SK-N-MC (cell line): ENCODE data around the gene AZGP1.
"Not testable (repeated sequence)": the region's sequence is repeated elsewhere in the genome, so short reads cannot be mapped to it uniquely, and the experiment has no call there.

Experiments
- DNase-seq: peaks from one replicate; pipeline ENCODE4 v3.0.0-alpha.2; 2011; ENCODE audit warnings: low read depth, low spot score
- H3K27ac ChIP-seq: fragments of 200-600 bp; sonication (generic); 2 replicates; pipeline ENCODE4 v1.5.1; 2016; ENCODE audit warnings: mixed run types
- H3K36me3 ChIP-seq: fragments of 200-600 bp; sonication (generic); 2 replicates; pipeline ENCODE4 v1.6.1; 2017; ENCODE audit warnings: antibody characterized with exemption, low read length, mixed read lengths; ENCODE audit not compliant: insufficient read depth
- H3K4me3 ChIP-seq: fragments of 200-600 bp; sonication (generic); 2 replicates; pipeline ENCODE4 v1.5.1; 2016
- H3K9ac ChIP-seq: fragments of 200-600 bp; sonication (generic); 2 replicates; pipeline ENCODE4 v1.8.0; 2017; ENCODE audit warnings: mixed run types, mixed read lengths; ENCODE audit not compliant: insufficient read length
- H3K9me3 ChIP-seq: fragments of 200-600 bp; sonication (generic); 2 replicates; pipeline ENCODE4 v1.6.1; 2017; ENCODE audit warnings: low read depth, mild to moderate bottlenecking, antibody characterized with exemption, low read length, moderate library complexity, mixed read lengths
- EZH2 ChIP-seq: fragments of 200-600 bp; sonication (generic); IDR thresholded peaks from one replicate; pipeline ENCODE4 v1.6.1; 2017; ENCODE audit warnings: antibody characterized with exemption
- FOXP2 ChIP-seq: optimal IDR thresholded peaks from 2 replicates; pipeline ENCODE3; 2011; ENCODE audit warnings: mild to moderate bottlenecking, moderate library complexity; ENCODE audit not compliant: insufficient read depth; ENCODE audit errors: extremely low read length, control extremely low read depth
- POLR2AphosphoS5 ChIP-seq: IDR thresholded peaks from 2 replicates; pipeline ENCODE4 v1.6.1; 2012; ENCODE audit warnings: mild to moderate bottlenecking, low read depth, low read length, borderline replicate concordance

Gene AZGP1

DNA sequence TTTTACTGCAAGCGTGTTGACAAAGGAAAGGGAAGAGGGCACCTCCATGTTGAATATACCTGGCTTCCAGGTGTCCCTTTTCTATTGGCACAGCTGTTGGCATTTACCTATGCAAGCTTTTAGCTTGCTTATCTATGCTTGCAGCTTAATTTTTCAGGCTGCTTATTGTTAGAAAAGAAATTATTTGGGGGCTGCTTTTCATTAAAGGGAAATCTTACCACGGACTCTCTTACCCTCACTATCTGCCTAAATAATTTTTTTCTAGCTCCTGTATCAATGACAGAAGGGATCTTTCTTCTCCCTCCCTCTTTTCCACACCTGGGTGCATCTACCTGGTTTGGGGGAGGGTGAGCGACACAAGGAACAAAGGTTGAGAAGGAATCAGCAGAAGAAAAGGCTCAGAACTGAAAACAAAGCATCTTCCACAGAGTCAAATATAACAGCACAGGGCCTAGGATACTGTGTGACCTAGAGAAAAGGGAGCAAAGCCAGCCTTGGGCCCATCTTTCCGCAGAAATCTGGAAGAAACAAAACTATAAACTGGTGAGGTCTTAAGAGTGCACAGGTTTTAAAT is 31.2 kb downstream of the AZGP1 start:
- Histone ChIP-seq H3K9ac (no peak overlapping the region), H3K9me3 (no peaks in the 10 kb centered on the region), H3K36me3 (no peaks in the 10 kb centered on the region), H3K27ac (no peak overlapping the region), H3K4me3 (no peak overlapping the region; the same call in 1 of the 2 replicates)
- no peak for DNase-seq
- no peak for TF ChIP-seq EZH2
- no peak for TF ChIP-seq FOXP2
- no peak for TF ChIP-seq POLR2AphosphoS5

DNA sequence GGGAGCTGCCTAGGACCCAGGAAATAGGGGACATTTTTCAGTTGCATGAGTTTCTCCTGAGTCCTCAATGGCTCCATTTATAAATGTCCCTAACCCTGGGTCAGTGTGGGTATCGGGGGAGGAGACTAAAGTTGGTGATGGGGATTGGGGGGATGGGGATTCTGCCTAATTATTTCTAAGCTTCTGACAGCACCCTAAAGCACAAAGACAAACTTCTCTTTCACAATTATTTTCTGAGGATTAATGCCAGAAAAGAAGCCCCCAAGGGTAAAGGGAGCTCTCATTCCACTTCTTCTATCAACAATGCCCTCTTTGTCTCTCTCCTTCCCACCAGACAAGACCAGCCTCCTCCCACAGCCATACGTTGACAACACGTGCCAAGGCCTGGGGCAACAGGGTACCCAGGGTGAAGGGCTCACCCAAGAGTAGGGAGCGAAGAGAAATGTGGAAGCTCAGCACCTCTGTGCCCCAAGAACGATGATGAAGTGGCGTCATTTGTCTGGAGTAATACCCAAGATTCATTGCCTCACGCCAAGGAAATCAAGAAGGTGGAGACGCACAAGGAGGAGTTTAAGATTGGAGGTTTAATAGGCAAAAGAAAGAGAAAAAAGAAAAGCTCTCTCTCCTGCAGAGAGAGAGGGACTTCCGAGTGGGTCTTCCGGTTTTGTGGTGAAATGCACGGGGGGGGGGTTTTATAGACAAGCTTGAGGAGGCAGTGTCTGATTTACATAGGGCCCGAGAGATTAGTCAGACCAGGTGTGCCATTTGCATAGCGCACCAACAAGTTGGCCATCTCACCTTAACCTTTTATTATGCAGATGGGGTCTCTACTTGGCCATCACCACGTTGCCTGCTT is 32.0 kb downstream of the AZGP1 start:
- no peak for DNase-seq
- no peaks in the 10 kb centered on the region for H3K36me3 ChIP-seq
- no peak for TF ChIP-seq FOXP2
- no peak for TF ChIP-seq EZH2
- no peak for TF ChIP-seq POLR2AphosphoS5
- H3K4me3 ChIP-seq: peak overlapping the region; percentile 59
- no peaks in the 10 kb centered on the region for H3K9me3 ChIP-seq
- no peak overlapping the region for H3K27ac ChIP-seq
- H3K9ac ChIP-seq: no peak overlapping the region

DNA sequence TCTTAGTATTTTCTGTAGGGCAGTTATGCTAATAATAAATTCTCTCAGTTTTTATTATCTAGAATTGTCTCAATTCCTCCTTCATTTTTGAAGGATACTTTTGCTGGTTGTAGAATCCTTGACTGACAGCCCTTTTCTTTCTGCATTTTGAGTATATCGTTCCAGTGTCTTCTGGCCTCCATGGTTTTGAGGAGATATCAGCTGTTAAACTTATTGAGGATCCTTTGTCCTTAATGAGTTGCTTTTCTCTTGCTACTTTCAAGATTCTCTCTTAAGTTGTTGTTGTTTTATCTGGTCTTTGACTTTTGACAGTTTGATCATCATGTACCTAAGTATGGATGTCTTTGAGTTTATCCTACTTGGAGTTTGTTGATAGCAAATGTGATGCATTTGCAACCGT is 37.5 kb downstream of the AZGP1 start:
- no peak overlapping the region for H3K27ac ChIP-seq
- TF ChIP-seq EZH2 (no peak), FOXP2 (no peak), POLR2AphosphoS5 (no peak)
- DNase-seq: no peak
- H3K4me3 ChIP-seq: no peak overlapping the region
- no peaks in the 10 kb centered on the region for H3K36me3 ChIP-seq
- H3K9me3 ChIP-seq: no peaks in the 10 kb centered on the region
- no peak overlapping the region for H3K9ac ChIP-seq

DNA sequence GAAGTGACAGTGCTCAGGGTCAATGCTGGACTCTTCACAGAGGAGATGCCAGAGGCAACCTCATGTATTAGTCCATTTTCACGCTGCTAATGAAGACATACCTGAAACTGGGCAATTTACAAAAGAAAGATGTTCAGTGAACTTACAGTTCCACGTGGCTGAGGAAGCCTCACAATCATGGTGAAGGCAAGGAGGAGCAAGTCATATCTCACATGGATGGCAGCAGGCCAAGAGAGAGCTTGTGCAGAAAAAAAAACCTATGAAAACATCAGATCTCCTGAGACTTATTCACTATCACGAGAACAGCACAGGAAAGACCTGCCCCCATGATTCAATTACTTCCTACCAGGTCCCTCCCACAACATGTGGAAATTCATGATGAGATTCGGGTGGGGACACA is 40.8 kb downstream of the AZGP1 start:
- H3K27ac ChIP-seq, H3K4me3 ChIP-seq, H3K36me3 ChIP-seq, H3K9ac ChIP-seq, DNase-seq, H3K9me3 ChIP-seq: not testable (repeated sequence)

DNA sequence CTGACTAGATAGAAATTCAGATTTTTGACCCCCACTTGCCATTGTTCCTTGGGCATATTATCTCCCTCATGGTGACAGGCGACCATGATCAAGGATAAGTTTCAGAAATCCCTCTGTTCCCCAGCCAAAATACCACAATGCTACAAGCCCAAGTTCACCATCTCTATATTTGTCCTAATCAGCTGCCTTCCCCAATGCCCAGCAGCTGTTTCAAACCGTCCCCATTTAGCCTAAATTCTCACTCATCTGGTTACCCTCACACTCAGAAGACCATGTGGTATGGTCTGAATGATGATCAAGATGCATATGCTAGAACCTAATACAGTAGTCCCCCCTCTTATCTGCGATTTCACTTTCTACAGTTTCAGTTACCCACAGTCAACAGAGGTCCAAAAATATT is 45.5 kb downstream of the AZGP1 start:
- Histone ChIP-seq H3K9ac (no peak overlapping the region), H3K9me3 (no peaks in the 10 kb centered on the region), H3K27ac (no peak overlapping the region), H3K36me3 (no peaks in the 10 kb centered on the region), H3K4me3 (no peak overlapping the region)
- no peak for TF ChIP-seq EZH2
- no peak for TF ChIP-seq FOXP2
- no peak for TF ChIP-seq POLR2AphosphoS5
- DNase-seq: no peak

DNA sequence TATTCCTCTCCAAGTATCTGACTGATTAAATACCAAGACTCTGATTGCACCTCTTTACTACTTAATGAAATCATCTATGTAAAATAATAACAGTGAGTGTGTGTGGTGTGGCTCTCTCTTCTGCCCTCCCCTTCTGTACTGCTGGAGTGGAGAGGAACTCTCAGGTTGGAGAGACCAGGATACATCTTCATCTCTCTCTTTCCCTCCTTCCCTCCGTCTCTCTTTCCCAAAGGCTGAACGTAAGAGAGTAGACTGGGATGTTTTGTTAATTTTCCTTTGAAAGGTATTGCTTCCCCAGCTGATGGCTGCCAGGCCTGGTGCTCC is 46.1 kb downstream of the AZGP1 start:
- Histone ChIP-seq H3K36me3 (no peaks in the 10 kb centered on the region), H3K27ac (peak overlapping the region; percentile 73; the same call in 1 of the 2 replicates), H3K4me3 (peak overlapping the region; percentile 68), H3K9me3 (no peaks in the 10 kb centered on the region), H3K9ac (no peak overlapping the region)
- TF ChIP-seq EZH2: no peak
- TF ChIP-seq FOXP2: no peak
- TF ChIP-seq POLR2AphosphoS5: no peak
- no peak for DNase-seq

DNA sequence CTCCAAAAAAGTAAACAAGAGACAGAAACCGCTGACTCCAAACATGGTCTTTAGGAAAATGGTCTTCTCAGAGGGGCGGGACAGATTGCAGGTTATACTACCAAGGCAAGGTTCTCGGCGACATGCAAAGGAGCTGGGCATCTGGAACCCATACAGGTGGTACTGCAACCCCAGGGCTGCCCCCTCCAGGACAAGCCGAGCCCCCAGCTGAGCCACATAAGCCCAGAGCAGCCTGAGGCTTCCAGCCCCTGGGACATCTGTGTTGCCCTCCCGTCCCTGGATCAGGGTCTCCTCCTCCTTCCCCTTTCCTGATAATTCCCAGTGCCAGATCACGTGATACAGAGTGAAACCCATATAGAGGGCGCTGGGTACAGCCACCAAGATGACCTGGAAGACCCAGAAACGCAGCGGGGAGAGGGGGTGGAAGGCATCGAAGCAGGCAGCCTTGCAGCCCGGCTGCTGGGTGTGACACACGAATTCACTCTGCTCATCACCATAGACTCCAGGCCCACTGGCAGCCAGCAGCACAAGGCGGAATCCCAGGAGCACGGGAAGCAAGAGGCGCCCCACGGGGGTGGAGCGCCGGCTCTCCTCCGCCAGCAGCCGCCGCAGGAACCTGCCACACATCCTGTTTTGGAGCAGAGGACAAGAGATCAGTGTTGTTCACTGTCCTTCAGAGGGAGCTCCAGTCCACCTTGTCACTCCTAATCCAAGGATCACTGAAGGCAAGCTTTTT is 46.7 kb downstream of the AZGP1 start, which contains the start of gene GJC3:
GJC3 (minus strand) TSS at position 627 of the 736 bp plus-strand sequence; CDS start at position 627, 0 bp downstream.
- no peaks in the 10 kb centered on the region for H3K36me3 ChIP-seq
- no peaks in the 10 kb centered on the region for H3K9me3 ChIP-seq
- no peak within 1 kb of the TSS for H3K9ac ChIP-seq
- peak within 1 kb of the TSS; percentile 93; the same call in 1 of the 2 replicates for H3K27ac ChIP-seq
- TF ChIP-seq EZH2 (no peak), FOXP2 (no peak), POLR2AphosphoS5 (no peak)
- H3K4me3 ChIP-seq: peak within 1 kb of the TSS; percentile 68
- no peak for DNase-seq

DNA sequence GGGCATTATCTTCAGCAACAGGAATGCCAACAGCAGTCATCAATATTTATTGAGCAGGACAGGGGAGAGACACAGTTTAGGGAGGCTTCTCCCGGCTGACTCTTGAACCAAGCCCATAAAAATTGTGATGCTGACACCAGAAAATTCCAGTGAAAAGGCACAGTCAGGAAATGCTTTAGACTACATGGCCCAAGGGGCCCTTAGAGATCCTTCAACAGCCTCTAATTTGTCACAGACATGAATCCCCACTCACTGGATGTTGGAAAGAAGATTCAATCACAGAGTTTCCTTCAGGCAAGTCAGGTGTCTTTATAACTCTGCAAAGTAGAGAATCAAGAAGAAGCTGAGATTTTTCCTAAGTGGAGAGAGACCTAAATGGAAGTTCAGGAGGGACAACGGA is 47.6 kb downstream of the AZGP1 start:
- no peaks in the 10 kb centered on the region for H3K36me3 ChIP-seq
- peak; percentile 61 for DNase-seq
- peak overlapping the region; percentile 68 for H3K4me3 ChIP-seq
- H3K9ac ChIP-seq: no peak overlapping the region
- TF ChIP-seq POLR2AphosphoS5 (peak; percentile 56; the same call in 1 of the 2 replicates), FOXP2 (no peak)
- H3K27ac ChIP-seq: peak overlapping the region; percentile 93
- H3K9me3 ChIP-seq: no peaks in the 10 kb centered on the region

DNA sequence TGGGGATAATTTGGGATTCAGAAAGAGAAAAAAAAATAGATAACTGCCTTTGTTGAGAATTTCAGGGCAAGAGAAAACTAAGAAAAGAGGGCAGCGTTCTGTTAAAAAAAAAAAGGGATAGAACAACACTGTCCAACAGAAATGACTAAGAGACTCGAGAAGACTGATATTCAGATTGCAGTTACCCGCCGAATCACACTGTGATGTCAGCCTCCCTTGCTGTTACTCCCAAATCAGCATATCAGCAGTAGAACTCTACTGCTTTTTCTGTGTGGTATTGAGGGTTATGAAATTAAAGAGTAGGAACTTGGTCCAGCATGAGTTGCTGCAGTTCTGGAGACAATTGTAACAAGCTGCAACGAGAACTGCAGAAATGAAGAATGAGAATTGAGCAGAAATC is 48.3 kb downstream of the AZGP1 start:
- Histone ChIP-seq H3K27ac (peak overlapping the region; percentile 93), H3K9ac (peak overlapping the region; percentile 14), H3K4me3 (peak overlapping the region; percentile 68), H3K9me3 (no peaks in the 10 kb centered on the region), H3K36me3 (no peaks in the 10 kb centered on the region)
- no peak for TF ChIP-seq FOXP2
- no peak for TF ChIP-seq POLR2AphosphoS5
- TF ChIP-seq EZH2: no peak
- DNase-seq: no peak
